CD4-positive, alpha-beta T cell treated with Interleukin-2 at 100 ng/mL for 4 hours (primary cell): ENCODE measurements around the gene CCNY.
"Not testable (repeated sequence)": the region's sequence is repeated elsewhere in the genome, so short reads cannot be mapped to it uniquely, and the experiment has no call there.

ENCODE experiments used
- DNase-seq: peaks from one replicate; pipeline ENCODE4 v3.0.0-alpha.2; 2020; ENCODE audit warnings: low spot score

The CCNY gene

DNA sequence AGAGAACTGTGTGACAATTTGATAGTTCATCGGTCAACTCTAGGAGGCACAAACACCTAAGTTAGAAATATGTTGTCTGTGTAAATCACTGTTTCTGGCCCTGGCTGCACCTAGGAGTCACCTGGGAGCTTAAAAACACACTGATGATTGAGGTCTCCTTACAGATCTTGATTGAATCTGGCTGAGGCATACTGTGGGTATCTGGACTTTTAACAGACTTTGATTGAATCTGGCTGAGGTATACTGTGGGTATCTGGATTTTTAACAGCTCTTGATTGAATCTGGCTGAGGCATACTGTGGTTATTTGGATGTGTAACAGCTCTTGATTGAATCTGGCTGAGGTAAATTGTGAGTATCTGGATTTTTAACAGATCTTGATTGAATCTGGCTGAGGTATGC, 181.9 kb downstream of the CCNY start:
- DNase-seq, result not testable (repeated sequence)

DNA sequence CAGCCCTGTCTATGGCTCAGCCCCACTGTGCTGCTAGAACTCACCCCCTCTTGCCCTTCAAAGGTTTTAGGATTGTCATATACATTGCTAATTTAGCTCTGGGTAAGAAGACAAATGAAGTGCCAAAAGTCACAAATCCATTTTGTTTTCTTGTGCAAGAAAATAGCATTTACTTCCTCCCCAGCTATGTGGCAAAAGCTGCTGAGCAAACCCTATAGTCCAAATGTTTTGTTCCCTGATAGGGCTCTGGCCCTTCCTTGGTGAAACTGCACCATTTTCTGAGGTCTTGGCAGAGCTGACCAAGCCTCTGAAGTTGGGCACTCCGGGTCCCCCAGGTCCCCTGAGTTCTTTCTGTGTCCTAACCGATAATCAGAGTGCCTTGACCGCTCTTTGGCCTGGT, 184.7 kb downstream of the CCNY start:
- DNase-seq, result no peak

DNA sequence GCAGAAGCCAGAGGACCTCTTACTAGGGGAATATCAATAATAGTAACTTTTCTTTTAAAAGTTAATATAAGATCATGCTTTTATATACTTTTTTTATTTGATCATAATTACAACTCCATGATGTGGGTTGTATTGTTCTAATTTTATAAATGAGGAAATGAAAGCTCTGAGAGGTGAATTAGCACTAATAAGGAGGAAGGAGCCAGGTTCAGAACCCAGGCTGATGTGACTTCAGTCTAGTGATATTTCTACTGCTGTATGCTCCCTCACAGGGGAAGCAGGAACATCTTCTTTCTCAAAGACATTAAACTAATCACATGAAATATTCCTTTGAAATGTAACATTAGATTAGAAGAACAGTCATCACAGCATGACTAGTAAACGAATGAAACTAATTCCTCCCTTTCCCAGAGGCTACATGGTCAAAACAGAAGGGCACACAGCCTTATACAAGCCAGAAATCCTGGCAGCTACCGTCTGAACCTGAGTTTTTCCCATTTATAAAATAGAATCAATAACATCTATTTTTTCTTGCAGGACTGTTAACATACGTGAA, 187.4 kb downstream of the CCNY start:
- no peak for DNase-seq

DNA sequence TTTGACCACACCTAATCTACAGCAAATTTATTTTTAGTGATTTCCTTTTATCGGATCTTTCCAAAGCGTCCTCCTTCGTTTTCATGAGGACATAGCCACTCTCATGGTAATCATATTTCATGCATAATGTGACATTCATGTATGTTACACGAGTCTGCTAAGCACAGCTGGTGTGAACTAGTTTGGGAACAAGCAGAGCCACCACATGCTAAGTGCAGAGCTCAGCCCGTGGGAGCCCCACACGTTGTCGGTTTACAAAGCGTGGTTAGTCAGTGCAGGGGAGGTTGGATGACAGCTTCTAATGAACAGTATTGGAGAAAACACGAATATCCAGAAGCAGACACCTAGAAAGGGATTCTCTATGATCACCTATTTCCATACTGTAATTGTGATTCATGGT, 190.4 kb downstream of the CCNY start:
- no peak for DNase-seq

DNA sequence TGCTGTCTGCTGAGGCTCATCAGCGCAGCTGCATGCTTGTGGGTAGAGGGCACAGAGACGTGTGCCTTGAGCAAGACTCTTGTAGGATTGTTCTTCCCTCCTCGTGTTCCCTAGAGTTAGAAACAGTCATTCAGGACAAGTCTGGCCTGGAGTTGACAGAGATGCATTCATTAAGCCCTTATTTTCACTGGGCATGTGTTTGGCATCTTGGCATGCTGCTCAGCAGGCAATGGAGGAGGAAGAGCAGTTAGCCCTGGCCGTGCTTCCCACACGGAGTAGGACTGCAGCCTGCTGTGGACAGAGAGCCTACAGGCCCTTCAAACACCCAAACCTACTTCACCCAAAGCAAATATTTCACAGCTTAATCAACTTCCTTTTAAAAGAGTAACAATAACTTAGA, 195.8 kb downstream of the CCNY start:
- DNase-seq, result no peak

DNA sequence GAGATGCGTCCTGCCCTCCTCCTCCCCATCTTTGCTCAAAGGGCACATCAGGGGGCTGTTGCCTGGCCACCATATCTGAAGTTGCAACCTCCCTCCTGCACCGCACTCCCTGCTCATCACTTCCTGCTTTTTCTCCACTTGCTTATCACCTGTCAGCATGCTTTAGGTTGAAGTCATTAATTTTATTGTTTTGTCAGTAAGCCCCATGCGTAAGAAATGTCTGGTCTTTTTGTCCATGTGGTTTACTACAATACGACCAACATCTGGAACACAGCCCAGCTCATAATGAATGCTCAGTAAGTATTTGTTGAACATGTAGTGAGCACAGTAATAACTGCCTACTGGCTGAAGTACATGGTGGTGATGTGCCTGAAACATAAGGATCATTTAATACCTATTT, 197.3 kb downstream of the CCNY start:
- no peak for DNase-seq

DNA sequence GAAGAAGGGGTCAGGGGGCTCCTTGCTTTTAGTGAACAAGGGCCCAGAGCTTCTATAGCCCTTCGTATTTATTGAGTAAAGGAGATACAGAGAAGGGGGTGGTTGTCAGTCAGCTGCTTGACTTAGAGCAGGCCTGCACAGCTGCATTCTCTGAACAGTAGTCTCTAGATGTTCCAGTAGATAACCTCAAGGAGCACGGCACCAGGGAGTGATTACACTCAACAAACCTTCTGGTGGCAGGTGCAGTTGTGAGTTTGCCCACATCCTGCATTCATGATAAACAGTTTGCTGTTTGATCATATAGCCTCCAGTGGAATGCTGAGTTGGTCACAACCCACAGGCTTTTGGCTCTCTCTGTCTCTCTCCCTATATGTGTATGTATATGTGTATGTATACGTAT, 198.8 kb downstream of the CCNY start:
- no peak for DNase-seq

DNA sequence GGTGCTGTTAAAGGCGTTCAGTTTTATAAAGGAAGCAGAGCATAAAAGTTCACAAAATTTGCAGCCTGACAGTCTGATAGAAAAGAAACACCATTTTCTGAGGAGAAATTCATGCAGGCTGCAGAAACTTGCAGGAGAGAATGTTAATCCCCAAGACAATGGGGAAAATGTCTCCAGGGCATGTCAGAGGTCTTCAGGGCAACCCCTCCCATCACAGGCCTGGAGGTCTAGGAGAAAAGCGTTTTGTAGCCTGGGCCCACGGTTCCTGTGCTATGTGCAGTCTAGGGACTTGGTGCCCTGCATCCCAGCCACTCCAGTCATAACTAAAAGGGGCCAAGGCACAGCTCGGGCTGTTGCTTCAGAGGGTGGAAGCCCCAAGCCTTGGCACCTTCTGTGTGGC, 200.5 kb downstream of the CCNY start:
- no peak for DNase-seq

DNA sequence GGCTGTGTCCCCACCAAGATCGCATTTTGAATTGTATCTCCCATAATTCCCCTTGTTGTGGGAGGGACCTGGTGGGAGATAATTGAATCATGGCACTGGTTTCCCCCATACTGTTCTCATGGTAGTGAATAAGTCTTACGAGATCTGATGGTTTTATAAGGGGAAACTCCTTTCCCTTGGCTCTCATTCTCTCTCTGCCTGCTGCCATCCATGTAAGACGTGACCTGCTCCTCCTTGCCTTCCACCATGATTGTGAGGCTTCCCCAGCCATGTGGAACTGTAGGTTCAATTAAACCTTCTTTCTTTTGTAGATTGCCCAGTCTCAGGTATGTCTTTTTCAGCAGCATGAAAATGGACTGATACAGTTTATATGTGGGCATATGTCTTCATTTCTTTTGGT, 201.6 kb downstream of the CCNY start:
- DNase-seq, result not testable (repeated sequence)

DNA sequence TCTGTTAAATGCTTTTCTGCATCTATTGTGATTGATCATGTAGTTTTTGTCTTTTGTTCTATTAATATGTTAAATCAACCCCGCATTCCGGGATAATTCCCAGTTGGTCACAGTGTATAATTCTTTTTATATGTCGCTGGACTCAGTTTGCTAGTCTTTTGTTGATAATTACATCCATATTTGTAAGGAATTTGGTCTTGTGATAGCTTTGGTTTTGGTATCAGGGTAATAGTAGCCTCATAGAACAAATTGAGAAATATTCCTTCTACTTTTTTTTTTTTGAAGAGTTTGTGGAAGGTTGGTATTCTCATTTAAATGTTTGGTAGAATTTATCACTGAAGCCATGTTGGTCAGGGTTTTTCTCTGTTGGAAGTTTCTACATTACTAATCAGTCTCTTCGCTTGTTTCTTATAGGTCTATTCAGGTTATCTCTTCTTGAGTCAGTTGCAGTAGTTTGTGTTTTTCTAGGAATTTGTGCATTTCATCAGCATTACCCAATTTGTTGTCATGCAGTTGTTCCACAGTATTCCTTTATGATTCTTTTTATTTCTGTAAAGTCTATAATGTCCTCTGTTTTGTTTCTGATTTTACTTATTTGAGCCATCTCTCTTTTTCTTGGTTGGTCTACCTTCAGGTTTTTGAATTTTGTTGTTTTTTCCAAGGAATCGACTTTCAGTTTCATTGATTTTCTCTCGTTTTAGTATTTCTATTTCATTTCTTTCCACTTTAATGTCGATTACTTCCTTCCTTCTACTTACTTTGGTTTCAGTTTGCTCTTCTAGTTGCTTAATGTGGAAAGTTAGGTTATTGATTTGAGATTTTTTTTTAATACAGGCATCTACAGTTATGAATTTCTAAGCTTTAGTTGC, 204.2 kb downstream of the CCNY start:
- DNase-seq, result no peak

DNA sequence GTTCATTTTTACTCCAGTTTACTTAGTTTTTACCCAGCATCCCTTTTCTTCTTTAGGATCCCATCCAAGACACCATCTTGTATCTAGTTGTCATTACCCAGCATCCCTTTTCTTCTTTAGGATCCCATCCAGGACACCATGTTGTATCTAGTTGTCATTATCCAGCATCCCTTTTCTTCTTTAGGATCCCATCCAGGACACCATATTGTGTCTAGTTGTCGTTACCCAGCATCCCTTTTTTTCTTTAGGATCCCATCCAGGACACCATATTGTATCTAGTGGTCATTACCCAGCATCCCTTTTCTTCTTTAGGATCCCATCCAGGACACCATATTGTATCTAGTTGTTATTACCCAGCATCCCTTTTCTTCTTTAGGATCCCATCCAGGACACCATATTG, 205.4 kb downstream of the CCNY start:
- no peak for DNase-seq

DNA sequence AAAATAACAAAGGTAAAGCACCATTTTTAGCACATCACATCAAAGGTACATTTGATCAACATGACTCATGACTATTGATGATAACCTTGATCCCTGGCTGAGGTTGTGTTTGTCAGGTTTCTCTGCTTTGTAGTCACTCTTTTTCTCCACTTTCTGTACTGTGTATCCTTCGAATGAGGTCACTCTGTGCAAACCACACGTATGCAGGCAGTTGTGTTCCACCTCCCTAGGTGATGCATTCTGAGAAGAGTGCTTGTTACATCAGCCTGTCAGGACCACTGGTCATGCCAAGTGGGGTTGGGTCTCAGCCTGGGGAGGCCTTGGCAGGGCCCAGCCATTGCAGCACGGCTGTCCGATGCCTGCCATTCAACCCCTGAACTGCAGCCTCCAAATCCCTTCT, 206.0 kb downstream of the CCNY start:
- DNase-seq, result no peak

DNA sequence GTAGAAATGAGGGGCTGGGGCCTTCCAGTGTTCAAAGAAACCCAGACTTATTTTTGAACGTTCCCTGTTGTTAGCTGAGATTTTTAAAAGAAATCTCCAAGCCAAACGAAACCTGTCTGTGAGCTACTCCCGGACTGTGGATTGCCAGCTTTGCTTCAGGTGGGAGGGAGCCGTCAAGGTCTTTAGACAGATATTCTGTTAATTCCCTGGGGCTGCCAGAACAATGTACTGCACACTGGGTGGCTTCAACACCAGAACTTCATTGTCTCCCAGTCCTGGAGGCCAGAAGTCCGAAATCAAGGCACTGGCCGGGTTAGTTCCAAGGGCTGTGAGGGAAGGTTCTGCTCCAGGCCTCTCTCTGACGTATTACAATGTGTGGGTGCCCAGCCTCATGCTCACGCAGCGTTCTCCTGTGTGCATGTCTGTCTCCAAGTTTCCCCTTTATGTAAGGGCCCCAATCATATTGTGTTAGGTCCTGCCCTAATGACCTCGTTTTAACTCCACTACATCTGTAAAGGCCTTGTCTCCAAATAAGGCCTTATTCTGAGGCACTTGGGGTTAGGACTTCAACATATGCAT, 208.9 kb downstream of the CCNY start:
- DNase-seq, result no peak

DNA sequence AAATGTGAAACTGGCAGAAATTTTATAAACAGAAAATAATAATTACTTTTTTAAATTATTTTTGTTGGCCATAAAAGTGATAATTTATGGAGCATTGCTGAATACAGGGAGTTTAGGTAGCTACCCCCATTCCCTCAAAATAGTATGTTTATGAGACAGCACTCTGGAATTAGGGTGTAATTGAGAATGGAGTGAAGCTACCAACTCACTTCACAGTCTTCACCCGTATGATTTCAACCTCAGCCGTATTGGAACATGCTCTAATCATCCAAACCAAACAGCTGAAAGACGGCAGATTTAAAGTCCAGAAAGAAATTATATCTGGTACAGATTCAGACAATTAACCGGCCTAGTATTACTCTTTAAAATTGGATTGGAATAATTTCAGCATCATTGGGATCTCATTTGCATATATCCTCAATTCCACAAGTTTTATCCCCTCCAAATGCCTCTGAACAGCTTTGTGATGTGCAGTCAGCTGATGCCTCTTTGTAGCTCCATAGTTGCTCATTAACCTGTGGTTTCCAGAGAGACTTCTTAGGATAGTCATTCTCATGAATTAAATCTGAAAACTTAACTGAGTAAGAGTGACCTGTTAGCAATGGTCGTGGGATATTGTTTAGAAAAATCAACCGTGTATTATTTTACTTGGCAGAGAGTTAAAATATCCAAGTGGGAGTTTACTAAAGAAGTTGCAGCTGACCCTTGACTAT, 209.7 kb downstream of the CCNY start:
- no peak for DNase-seq

DNA sequence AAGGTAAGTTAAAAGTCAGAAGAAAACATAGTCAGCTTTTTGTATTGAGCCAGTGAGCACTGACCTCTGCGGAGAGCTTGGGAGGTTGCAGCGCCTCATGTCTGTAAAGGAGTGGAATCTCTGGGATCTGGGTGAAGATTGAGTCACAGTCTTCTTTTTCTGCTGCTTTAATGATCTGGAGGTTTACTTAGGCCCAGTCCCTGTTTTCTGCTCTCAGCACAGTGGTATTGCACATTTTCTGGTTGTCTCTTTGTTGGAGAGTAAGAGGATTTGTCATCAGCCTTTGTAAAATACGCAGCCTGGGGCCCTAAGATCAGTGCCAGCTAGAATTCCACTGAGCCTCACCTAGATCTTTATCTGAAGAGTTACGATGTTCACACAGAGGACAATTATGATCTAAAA, 210.5 kb downstream of the CCNY start:
- DNase-seq, result no peak

DNA sequence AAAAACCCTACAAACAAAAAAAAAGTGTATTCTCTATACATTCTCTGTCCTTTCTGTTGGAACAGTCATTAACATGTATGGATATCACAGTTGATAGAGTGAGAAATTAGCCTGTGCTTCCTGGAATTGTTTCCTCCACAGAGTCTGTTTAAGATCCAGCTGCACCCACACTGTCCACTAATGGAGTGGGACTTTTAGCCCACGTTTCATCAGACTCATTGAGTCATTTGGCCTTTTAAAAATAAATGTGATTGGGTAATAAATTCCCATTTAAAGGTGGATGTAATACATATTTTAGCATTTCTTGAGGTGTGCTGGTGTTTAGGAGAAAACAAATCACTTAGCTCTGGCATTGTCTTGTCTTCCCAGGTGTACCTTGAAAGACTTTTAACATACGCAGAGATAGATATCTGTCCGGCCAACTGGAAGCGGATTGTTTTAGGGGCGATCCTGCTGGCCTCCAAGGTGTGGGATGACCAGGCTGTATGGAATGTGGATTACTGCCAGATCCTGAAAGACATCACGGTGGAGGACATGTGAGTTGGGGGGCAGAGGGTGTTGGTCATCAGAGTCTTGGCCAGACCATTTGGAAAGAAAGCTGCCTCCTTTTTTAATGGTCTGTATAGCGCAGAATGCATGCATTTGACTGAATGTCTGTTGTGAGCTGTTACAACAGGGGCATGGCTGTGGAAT, 216.5 kb downstream of the CCNY start:
- DNase-seq, result no peak

DNA sequence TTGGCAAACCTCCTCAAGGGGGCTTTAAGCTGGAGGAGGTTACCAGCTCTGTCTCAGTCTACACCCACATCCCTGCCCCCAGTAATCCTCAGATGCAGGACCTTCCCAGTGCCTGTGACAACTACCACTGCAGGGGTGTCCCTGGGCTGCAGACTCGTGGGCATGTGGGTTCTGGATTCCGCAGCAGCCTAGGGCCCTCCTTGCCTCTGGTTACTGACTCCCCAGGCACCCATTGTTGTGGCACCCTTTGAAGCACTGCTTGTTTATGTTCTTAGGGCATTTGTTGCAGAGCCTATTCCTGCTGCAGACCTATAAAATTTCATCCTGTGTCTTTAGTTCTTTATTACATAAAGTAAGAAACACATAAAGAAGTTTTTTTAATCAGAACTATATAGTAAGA, 217.7 kb downstream of the CCNY start:
- DNase-seq, result no peak

DNA sequence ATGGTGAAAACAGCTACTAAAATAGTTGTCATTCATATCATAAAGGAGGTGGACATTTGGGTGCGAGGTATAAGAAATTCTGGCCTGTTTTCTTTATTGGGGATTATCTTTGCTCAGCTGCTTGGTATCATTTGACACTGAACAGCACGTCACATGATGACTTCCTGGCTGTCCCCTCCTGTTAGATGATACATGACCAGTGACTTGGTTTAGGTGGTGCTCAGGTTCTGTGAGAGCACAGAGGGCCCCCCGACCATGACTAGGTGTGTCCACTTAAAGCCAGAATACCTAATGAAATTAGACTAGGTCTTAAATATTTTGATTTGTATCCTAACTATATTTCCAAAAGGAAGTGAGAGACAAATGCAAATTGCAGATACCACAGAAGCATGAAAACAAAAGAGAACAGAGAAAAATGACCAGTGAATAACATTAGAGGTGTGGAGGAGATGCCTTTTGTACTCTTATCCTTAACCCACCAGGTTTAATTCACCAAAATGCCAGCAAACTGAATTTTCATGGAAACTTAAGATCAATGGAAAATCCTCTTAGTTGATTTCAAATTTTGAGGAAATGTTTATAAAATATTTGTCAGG, 218.2 kb downstream of the CCNY start:
- no peak for DNase-seq

DNA sequence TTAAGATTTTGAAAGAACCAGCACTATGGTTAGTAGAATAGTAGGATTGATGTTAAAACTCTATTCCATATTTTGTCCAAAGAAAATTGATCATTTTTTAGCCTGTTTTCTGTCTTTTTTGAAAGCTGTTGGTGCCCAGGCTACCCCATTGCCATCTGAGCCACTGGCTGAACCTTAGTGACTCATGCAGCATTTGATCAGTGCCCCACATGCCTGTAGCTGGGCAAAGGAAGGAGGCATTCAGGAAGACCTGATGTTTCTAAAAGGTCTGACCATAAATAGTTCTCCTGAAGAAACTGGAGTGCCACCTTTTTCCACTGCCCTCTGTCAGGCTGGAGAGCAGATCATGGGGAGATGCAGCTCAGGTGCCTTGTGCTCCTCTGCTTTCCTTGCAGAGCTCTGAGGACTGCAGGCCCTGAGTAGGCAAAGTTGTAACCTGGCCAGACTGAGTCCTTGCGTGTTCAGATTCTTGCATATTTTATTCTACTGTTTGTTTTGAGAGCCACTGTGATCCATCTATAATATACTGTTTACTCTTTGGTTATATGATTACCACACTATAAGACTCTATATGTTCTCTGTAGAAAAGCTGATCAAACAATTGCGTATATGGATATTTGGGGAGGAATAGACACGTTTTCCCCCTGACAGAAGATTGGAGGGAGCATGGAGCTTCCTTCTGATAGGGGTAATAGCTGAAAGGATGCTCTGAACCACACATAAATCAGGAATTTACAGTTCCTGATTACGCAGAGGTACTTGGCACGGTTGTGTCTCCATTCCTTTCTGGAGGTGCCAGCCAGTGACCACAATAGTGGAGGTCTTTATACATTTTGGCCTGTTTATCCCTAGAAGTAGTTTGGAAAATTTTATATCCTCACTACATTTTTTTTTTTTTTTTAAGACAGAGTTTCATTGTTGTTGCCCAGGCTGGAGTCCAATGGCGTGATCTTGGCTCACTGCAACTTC, 219.9 kb downstream of the CCNY start:
- DNase-seq, result no peak

DNA sequence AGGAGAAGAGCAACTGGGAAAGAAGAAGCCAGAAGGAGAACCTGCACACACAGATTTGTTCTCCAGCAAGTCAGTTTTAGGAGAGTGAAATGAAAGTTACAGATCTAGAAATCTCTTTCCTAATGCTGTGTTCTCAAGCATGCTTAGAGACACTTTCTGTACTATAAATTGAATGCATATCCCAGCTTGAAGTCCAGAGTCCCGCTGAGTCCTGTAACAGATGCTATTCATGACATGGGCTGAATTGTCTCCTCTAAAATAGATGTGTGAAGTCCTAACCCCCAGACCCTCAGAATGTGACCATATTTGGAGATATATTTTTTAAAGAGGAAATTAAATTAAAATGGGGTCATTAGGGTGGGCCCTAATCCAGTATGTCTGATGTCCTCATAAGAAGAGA, 222.0 kb downstream of the CCNY start:
- DNase-seq, result no peak

DNA sequence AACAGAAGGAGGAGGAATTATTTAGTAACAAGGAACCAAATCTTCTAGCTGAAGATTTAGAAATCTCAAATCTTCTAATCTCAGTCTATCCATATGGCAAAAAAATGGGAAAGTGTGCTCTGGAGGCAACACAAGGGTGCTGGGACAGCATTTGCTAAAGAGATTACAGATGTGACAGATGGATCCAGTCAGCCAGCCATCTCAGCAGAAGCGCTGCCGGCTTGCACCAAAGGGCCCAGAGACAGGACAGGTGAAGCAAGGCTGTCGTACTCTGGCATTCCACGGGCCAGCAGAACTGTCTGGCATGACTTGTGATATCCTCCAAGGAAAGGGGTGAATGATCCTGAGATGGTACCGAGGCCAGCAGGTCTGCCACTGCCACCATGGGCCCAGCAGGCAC, 223.1 kb downstream of the CCNY start:
- DNase-seq, result no peak
